B cell (primary cell): ENCODE results near the gene ABLIM3.

Experiments used
- EZH2 ChIP-seq: IDR thresholded peaks from 2 replicates; pipeline ENCODE4 v1.6.1; 2012; ENCODE audit warnings: borderline replicate concordance, low read depth, mild to moderate bottlenecking, moderate library complexity, low read length; ENCODE audit not compliant: insufficient read depth, poor library complexity, severe bottlenecking
- TF ChIP-seq, protein P1 (sequence below): fragments of 200-600 bp; IDR thresholded peaks from one replicate; pipeline ENCODE4 v1.8.0; 2022; ENCODE audit warnings: antibody characterized with exemption, mild to moderate bottlenecking

DNA sequence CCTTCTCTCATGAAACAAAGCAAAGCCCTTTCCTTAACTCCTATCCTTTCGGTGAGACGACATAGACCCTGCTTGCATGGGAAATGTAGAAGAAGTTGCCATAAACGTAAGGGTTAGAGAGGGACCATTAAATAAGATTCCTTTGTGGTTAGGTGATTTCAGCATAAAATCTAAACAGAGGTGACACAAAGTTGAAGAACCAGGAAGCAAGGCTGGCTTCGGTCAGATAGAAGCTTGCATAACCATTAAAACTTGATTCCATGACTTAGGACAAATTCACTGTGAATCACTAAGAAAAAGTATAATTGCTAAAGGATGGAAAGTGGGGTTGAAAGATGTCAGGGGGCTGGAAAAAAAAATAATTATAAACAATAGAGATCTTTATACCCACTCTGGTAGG lies 30.9 kb upstream of the ABLIM3 start:
- TF ChIP-seq, protein P1, sequence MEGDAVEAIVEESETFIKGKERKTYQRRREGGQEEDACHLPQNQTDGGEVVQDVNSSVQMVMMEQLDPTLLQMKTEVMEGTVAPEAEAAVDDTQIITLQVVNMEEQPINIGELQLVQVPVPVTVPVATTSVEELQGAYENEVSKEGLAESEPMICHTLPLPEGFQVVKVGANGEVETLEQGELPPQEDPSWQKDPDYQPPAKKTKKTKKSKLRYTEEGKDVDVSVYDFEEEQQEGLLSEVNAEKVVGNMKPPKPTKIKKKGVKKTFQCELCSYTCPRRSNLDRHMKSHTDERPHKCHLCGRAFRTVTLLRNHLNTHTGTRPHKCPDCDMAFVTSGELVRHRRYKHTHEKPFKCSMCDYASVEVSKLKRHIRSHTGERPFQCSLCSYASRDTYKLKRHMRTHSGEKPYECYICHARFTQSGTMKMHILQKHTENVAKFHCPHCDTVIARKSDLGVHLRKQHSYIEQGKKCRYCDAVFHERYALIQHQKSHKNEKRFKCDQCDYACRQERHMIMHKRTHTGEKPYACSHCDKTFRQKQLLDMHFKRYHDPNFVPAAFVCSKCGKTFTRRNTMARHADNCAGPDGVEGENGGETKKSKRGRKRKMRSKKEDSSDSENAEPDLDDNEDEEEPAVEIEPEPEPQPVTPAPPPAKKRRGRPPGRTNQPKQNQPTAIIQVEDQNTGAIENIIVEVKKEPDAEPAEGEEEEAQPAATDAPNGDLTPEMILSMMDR: no peak
- no peak for TF ChIP-seq EZH2
